ENCODE measurements around the gene RPL41. TPM values are rescaled to one million over a fixed set of nuclear protein-coding genes. Genes with fewer than 3 reads are reported as not detected.

The RPL41 gene
- total RNA-seq, 1 experiment from 2014 or later: 3,051 TPM

DNA sequence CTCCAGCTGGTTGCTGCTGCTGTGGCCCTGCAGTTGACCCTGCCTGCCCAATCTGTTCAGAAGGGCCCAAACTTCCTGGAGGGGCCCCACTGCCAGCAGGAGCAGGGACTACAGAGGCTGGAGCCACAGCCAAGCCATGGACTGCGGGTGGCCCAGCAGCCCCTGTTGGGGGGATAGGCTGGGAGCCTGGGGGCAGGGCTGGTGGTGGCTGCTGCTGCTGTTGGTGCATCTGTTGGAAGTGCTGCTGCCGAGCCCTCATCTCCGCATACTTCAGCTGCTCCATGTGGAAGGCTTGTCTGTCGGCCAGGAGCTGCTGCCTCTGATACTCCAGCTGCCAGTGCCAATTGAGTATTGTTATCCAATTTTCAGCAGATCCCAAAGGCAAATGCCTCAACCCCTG, 48.9 kb downstream of the RPL41 start:
- no TSS peak for BruUV-seq (replicated peaks)
- Mint-ChIP-seq H3K9me3 (ENCODE audit: unreplicated experiment) (no peaks in the 10 kb centered on the region), H3K4me1 (ENCODE audit: low read depth, unreplicated experiment) (peaks cover 20% of the 10 kb centered on the region), H3K27ac (ENCODE audit: unreplicated experiment) (no peak overlapping the region), H3K27me3 (ENCODE audit: insufficient read depth, unreplicated experiment) (no peaks in the 10 kb centered on the region), H3K4me3 (ENCODE audit: unreplicated experiment) (no peak overlapping the region), H3K36me3 (ENCODE audit: insufficient read depth, unreplicated experiment) (peaks cover 96% of the 10 kb centered on the region)
- TF ChIP-seq, protein P1, sequence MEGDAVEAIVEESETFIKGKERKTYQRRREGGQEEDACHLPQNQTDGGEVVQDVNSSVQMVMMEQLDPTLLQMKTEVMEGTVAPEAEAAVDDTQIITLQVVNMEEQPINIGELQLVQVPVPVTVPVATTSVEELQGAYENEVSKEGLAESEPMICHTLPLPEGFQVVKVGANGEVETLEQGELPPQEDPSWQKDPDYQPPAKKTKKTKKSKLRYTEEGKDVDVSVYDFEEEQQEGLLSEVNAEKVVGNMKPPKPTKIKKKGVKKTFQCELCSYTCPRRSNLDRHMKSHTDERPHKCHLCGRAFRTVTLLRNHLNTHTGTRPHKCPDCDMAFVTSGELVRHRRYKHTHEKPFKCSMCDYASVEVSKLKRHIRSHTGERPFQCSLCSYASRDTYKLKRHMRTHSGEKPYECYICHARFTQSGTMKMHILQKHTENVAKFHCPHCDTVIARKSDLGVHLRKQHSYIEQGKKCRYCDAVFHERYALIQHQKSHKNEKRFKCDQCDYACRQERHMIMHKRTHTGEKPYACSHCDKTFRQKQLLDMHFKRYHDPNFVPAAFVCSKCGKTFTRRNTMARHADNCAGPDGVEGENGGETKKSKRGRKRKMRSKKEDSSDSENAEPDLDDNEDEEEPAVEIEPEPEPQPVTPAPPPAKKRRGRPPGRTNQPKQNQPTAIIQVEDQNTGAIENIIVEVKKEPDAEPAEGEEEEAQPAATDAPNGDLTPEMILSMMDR (IDR thresholded peaks at IDR 0.05; ENCODE audit: insufficient read depth in 1 of 2, low read depth in 1 of 2, low read length in 1 of 2, severe bottlenecking in 1 of 2, unreplicated experiment in 1 of 2): no peak
- Histone ChIP-seq H3K4me1 (peaks cover 4% of the 10 kb centered on the region; the same call in 1 of the 2 replicates), H3K9me3 (no peaks in the 10 kb centered on the region), H3K27me3 (replicated peaks; ENCODE audit: control insufficient read depth, insufficient read depth, low read length) (no peaks in the 10 kb centered on the region), H3K36me3 (ENCODE audit: control insufficient read depth, insufficient read depth, low read length) (peaks cover 5% of the 10 kb centered on the region; the same call in 1 of the 2 replicates), H3K4me3 (ENCODE audit: low read depth, low read length) (no peak overlapping the region)
- CTCF ChIA-PET: no interaction called here
- DNase-seq: no peak
- POLR2A ChIA-PET: interaction anchor here (0.6 kb wide), 1 partner anchor 151 kb away, joined by 3 read pairs; no protein-coding TSS in a partner anchor
- intact Hi-C loops (cut with micrococcal nuclease; ENCODE audit: unreplicated experiment): no loop called here

Other genes starting within 250 kb of the RPL41 start
- 39.3 and 47.2 TPM in 2 replicates for gene PYM1, start 188.7 kb upstream of the RPL41 start, total RNA-seq (2022)
- 19.4 and 22.2 TPM in 2 replicates for gene DGKA, start 185.5 kb upstream of the RPL41 start, total RNA-seq (2022)
- 7.8 and 9.7 TPM in 2 replicates for gene PMEL, start 150.6 kb upstream of the RPL41 start, total RNA-seq (2022)
- 103 and 110 TPM in 2 replicates for gene CDK2, start 149.8 kb upstream of the RPL41 start, total RNA-seq (2022)
- 98.4 and 107 TPM in 2 replicates for gene RAB5B, start 142.6 kb upstream of the RPL41 start, total RNA-seq (2022)
- gene SUOX, start 119.4 kb upstream of the RPL41 start, total RNA-seq (2022): 37.9 and 40.8 TPM in 2 replicates
- 15.6 and 15.7 TPM in 2 replicates for gene IKZF4, start 95.6 kb upstream of the RPL41 start, total RNA-seq (2022)
- 50.2 and 60.4 TPM in 2 replicates for gene RPS26, start 74.7 kb upstream of the RPL41 start, total RNA-seq (2022)
- 101 and 109 TPM in 2 replicates for gene ERBB3, start 36.5 kb upstream of the RPL41 start, total RNA-seq (2022)
- 178 and 190 TPM in 2 replicates for gene PA2G4, start 12.1 kb upstream of the RPL41 start, total RNA-seq (2022)
- gene ZC3H10, start 1.6 kb downstream of the RPL41 start, total RNA-seq (2022): 3.5 and 4.4 TPM in 2 replicates
- 70.4 and 79.0 TPM in 2 replicates for gene ESYT1, start 11.6 kb downstream of the RPL41 start, total RNA-seq (2022)
- 40.5 and 44.8 TPM in 2 replicates for gene MYL6B, start 36.0 kb downstream of the RPL41 start, total RNA-seq (2022)
- 960 and 1,174 TPM in 2 replicates for gene MYL6, start 41.7 kb downstream of the RPL41 start, total RNA-seq (2022)
- gene SMARCC2, start 72.8 kb downstream of the RPL41 start, total RNA-seq (2022): 89.1 and 94.8 TPM in 2 replicates
- 48.0 and 53.4 TPM in 2 replicates for gene RNF41, start 105.3 kb downstream of the RPL41 start, total RNA-seq (2022)
- gene NABP2, start 107.7 kb downstream of the RPL41 start, total RNA-seq (2022): 32.1 and 37.7 TPM in 2 replicates
- 83.1 and 110 TPM in 2 replicates for gene SLC39A5, start 113.4 kb downstream of the RPL41 start, total RNA-seq (2022)
- gene ANKRD52, start 141.8 kb downstream of the RPL41 start, total RNA-seq (2022): 34.6 and 46.3 TPM in 2 replicates
- gene COQ10A, start 150.3 kb downstream of the RPL41 start, total RNA-seq (2022): 16.7 and 18.4 TPM in 2 replicates
- gene CS, start 183.7 kb downstream of the RPL41 start, total RNA-seq (2022): 241 and 263 TPM in 2 replicates
- gene CNPY2, start 199.4 kb downstream of the RPL41 start, total RNA-seq (2022): 204 and 208 TPM in 2 replicates
- 25.7 and 30.0 TPM in 2 replicates for gene PAN2, start 217.4 kb downstream of the RPL41 start, total RNA-seq (2022)
- 0.48 TPM in 1 of 2 replicates, not detected in the other for gene IL23A, start 222.3 kb downstream of the RPL41 start, total RNA-seq (2022)
- 76.7 and 79.5 TPM in 2 replicates for gene STAT2, start 243.5 kb downstream of the RPL41 start, total RNA-seq (2022)
- 0.18 and 0.23 TPM in 2 replicates for gene APOF, start 246.2 kb downstream of the RPL41 start, total RNA-seq (2022)

Measured in Caco-2 (cell line).